Measurements from ENCODE around the gene CABP2.

- TF ChIP-seq PPARA (CRISPR knock-in tag; IDR thresholded peaks at IDR 0.05; ENCODE audit: borderline replicate concordance) (no peak), ARNTL (CRISPR knock-in tag; IDR thresholded peaks at IDR 0.05; ENCODE audit: borderline replicate concordance, low read depth) (no peak), SNAI2 (CRISPR knock-in tag; IDR thresholded peaks at IDR 0.05) (no peak), TOX (CRISPR knock-in tag; IDR thresholded peaks at IDR 0.05; ENCODE audit: borderline replicate concordance) (no peak), PATZ1 (CRISPR knock-in tag; IDR thresholded peaks at IDR 0.05; ENCODE audit: borderline replicate concordance) (no peak), CSRNP3 (CRISPR knock-in tag; IDR thresholded peaks at IDR 0.05) (no peak), ZNF565 (CRISPR knock-in tag; conservative IDR thresholded peaks at IDR 0.05; ENCODE audit: low read depth) (no peak), ZFP3 (CRISPR knock-in tag; IDR thresholded peaks at IDR 0.05) (no peak), OSR1 (CRISPR knock-in tag; IDR thresholded peaks at IDR 0.05) (no peak), ZNF8 (CRISPR knock-in tag; IDR thresholded peaks at IDR 0.05) (no peak), ZFP30 (CRISPR knock-in tag; IDR thresholded peaks at IDR 0.05) (no peak), POU6F1 (CRISPR knock-in tag; IDR thresholded peaks at IDR 0.05; ENCODE audit: borderline replicate concordance, low read depth) (no peak), ESRRG (CRISPR knock-in tag; IDR thresholded peaks at IDR 0.05) (no peak), RARB (CRISPR knock-in tag; IDR thresholded peaks at IDR 0.05) (no peak)
These were observed 2.2 kb upstream of the CABP2 start for GRCh38 chr11:67525275-67525976.
